GM12875 (cell line): ENCODE data around the gene PNMA6E.

Experiments used
- H3K4me3 ChIP-seq: one replicate; pipeline ENCODE4 v1.5.1; 2011; ENCODE audit warnings: low read depth, low read length, control low read depth
- CTCF ChIP-seq: IDR thresholded peaks from 2 replicates; pipeline ENCODE4 v1.5.1; 2011; ENCODE audit warnings: low read depth, mild to moderate bottlenecking, control low read depth, inconsistent platforms, low read length, moderate library complexity, borderline replicate concordance; ENCODE audit not compliant: insufficient read depth

Gene PNMA6E

GRCh38 chrX:153446950-153447580, 45.9 kb upstream of the PNMA6E start:
- TF ChIP-seq CTCF: no peak
- no peak overlapping the region for H3K4me3 ChIP-seq

GRCh38 chrX:153446636-153446936, 45.4 kb upstream of the PNMA6E start:
- no peak overlapping the region for H3K4me3 ChIP-seq
- no peak for TF ChIP-seq CTCF

GRCh38 chrX:153445856-153446635, 44.9 kb upstream of the PNMA6E start, which contains the start of gene TREX2:
Gene TREX2, minus strand, starts transcription at chrX:153446056. Its CDS starts 626 bp downstream, at chrX:153445430.
- TF ChIP-seq CTCF: no peak
- H3K4me3 ChIP-seq: no peak within 1 kb of the TSS

- TF ChIP-seq CTCF: no peak
- no peak overlapping the region for H3K4me3 ChIP-seq
These were observed 44.1 kb upstream of the PNMA6E start for GRCh38 chrX:153445106-153445855.

- no peak for TF ChIP-seq CTCF
- no peak overlapping the region for H3K4me3 ChIP-seq
These were observed 43.3 kb upstream of the PNMA6E start for GRCh38 chrX:153444333-153445011.

GRCh38 chrX:153443476-153444332, 42.6 kb upstream of the PNMA6E start:
- H3K4me3 ChIP-seq: no peak overlapping the region
- TF ChIP-seq CTCF: no peak
